ENCODE results near the gene MRGPRF.

Gene MRGPRF

GRCh38 chr11:68959465-68960293, 53.4 kb downstream of the MRGPRF start:
- Histone ChIP-seq H3K27me3 (replicated peaks; ENCODE audit: insufficient read depth, low read length) (peaks cover 57% of the 10 kb centered on the region), H3K9ac (ENCODE audit: low read length) (no peak overlapping the region), H3K27ac (ENCODE audit: low read length) (no peak overlapping the region), H3K4me1 (ENCODE audit: low read length) (no peaks in the 10 kb centered on the region), H3K9me3 (replicated peaks; ENCODE audit: insufficient read depth, low read length) (no peaks in the 10 kb centered on the region), H3F3A (ENCODE audit: insufficient read depth, low read length) (no peaks in the 10 kb centered on the region), H4K20me1 (ENCODE audit: insufficient read depth, low read length) (no peaks in the 10 kb centered on the region), H3K4me3 (ENCODE audit: low read length) (no peak overlapping the region), H3K4me2 (ENCODE audit: low read depth, low read length) (no peak overlapping the region), H2AFZ (ENCODE audit: low read length) (no peak overlapping the region), H3K36me3 (replicated peaks; ENCODE audit: insufficient read depth, low read length) (no peaks in the 10 kb centered on the region), H3K79me2 (ENCODE audit: low read length) (no peaks in the 10 kb centered on the region), H3K9me2 (replicated peaks; ENCODE audit: insufficient read depth, low read length) (no peaks in the 10 kb centered on the region)
- TF ChIP-seq, protein P1, sequence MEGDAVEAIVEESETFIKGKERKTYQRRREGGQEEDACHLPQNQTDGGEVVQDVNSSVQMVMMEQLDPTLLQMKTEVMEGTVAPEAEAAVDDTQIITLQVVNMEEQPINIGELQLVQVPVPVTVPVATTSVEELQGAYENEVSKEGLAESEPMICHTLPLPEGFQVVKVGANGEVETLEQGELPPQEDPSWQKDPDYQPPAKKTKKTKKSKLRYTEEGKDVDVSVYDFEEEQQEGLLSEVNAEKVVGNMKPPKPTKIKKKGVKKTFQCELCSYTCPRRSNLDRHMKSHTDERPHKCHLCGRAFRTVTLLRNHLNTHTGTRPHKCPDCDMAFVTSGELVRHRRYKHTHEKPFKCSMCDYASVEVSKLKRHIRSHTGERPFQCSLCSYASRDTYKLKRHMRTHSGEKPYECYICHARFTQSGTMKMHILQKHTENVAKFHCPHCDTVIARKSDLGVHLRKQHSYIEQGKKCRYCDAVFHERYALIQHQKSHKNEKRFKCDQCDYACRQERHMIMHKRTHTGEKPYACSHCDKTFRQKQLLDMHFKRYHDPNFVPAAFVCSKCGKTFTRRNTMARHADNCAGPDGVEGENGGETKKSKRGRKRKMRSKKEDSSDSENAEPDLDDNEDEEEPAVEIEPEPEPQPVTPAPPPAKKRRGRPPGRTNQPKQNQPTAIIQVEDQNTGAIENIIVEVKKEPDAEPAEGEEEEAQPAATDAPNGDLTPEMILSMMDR (IDR thresholded peaks at IDR 0.05; ENCODE audit: low read length), result no peak
- TF ChIP-seq EZH2 (optimal IDR thresholded peaks at IDR 0.05; ENCODE audit: low read depth, low read length) (no peak), EZH2phosphoT487 (IDR thresholded peaks at IDR 0.05; ENCODE audit: low read length) (no peak)
- DNase-seq, result no peak

GRCh38 chr11:68958211-68958610, 54.8 kb downstream of the MRGPRF start:
- DNase-seq, result no peak
- Histone ChIP-seq H4K20me1 (ENCODE audit: insufficient read depth, low read length) (no peaks in the 10 kb centered on the region), H2AFZ (ENCODE audit: low read length) (no peak overlapping the region), H3K79me2 (ENCODE audit: low read length) (no peaks in the 10 kb centered on the region), H3K4me1 (ENCODE audit: low read length) (no peaks in the 10 kb centered on the region), H3K36me3 (replicated peaks; ENCODE audit: insufficient read depth, low read length) (no peaks in the 10 kb centered on the region), H3K4me2 (ENCODE audit: low read depth, low read length) (no peak overlapping the region), H3K9me3 (replicated peaks; ENCODE audit: insufficient read depth, low read length) (no peaks in the 10 kb centered on the region), H3K27ac (ENCODE audit: low read length) (no peak overlapping the region), H3K9ac (ENCODE audit: low read length) (no peak overlapping the region), H3F3A (ENCODE audit: insufficient read depth, low read length) (no peaks in the 10 kb centered on the region), H3K27me3 (replicated peaks; ENCODE audit: insufficient read depth, low read length) (peaks cover 44% of the 10 kb centered on the region), H3K9me2 (replicated peaks; ENCODE audit: insufficient read depth, low read length) (no peaks in the 10 kb centered on the region), H3K4me3 (ENCODE audit: low read length) (no peak overlapping the region)
- TF ChIP-seq, protein P1 (IDR thresholded peaks at IDR 0.05; ENCODE audit: low read length), result no peak
- TF ChIP-seq EZH2phosphoT487 (IDR thresholded peaks at IDR 0.05; ENCODE audit: low read length) (no peak), EZH2 (optimal IDR thresholded peaks at IDR 0.05; ENCODE audit: low read depth, low read length) (no peak)

DNA sequence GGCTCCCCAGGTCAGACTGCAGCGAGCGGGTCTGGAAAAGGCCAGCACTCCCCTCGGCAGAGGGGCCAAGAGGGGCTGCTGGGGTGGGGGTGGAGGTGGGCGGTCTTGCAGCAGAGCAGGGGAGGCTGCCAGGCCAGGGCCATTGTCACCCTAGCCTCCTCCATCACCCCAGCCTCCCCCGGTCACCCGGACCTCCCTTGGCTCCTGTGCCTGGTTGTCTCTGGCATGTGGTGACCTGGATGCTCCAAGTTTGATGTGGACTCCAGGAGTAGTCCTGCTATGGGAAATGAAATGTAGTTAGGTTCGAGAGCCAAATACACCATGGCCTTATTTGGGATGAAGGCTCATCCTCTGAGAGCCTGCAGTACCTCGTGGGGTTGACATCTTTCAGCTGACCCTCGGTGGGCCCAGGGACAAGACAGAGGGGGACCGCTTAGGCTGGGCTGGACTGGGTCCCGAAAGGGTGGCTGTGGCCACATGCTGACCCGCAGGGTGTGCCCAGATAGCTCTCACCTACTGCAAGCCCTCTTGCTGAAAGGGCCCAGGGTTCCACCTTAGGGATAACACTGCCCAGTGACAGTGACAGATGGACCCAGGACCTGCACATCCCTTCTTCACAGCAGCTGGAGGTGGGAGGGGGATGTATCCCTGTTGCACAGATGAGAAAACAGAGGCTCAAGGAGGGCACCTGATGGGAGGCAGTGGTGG, 56.3 kb downstream of the MRGPRF start:
- Histone ChIP-seq H3K9me3 (replicated peaks; ENCODE audit: insufficient read depth, low read length) (no peaks in the 10 kb centered on the region), H3F3A (ENCODE audit: insufficient read depth, low read length) (no peaks in the 10 kb centered on the region), H3K9me2 (replicated peaks; ENCODE audit: insufficient read depth, low read length) (no peaks in the 10 kb centered on the region), H3K36me3 (replicated peaks; ENCODE audit: insufficient read depth, low read length) (no peaks in the 10 kb centered on the region), H3K4me2 (ENCODE audit: low read depth, low read length) (no peak overlapping the region), H2AFZ (ENCODE audit: low read length) (no peak overlapping the region), H4K20me1 (ENCODE audit: insufficient read depth, low read length) (no peaks in the 10 kb centered on the region), H3K4me1 (ENCODE audit: low read length) (no peaks in the 10 kb centered on the region), H3K4me3 (ENCODE audit: low read length) (no peak overlapping the region), H3K79me2 (ENCODE audit: low read length) (no peaks in the 10 kb centered on the region), H3K27ac (ENCODE audit: low read length) (no peak overlapping the region), H3K27me3 (replicated peaks; ENCODE audit: insufficient read depth, low read length) (peaks cover 44% of the 10 kb centered on the region), H3K9ac (ENCODE audit: low read length) (no peak overlapping the region)
- TF ChIP-seq, protein P1 (IDR thresholded peaks at IDR 0.05; ENCODE audit: low read length), result no peak
- TF ChIP-seq EZH2 (optimal IDR thresholded peaks at IDR 0.05; ENCODE audit: low read depth, low read length), result no peak
- no peak for TF ChIP-seq EZH2phosphoT487 (IDR thresholded peaks at IDR 0.05; ENCODE audit: low read length)
- no peak for DNase-seq

Measured in MM.1S (cell line).